WTC11 (cell line): Measurements from ENCODE around the gene KIFC3. TPM values are rescaled to one million over a fixed set of nuclear protein-coding genes. Genes with fewer than 3 reads are reported as not detected.
"Not testable (repeated sequence)": the region's sequence is repeated elsewhere in the genome, so short reads cannot be mapped to it uniquely, and the experiment has no call there.

Source experiments
- ATAC-seq: fragments of 200-7000 bp; cut with Tn5 transposase; 2 replicates; pipeline ENCODE4 v1.10.0; 2021; ENCODE audit warnings: mild to moderate bottlenecking, moderate library complexity
- CTCF ChIA-PET: fragments of 300-600 bp; sonication (Branson Sonifier 250); formaldehyde crosslinking; loops from one replicate; lab custom pipeline; 2021; ENCODE audit warnings: antibody characterized with exemption; lab: Charles Lee
- POLR2A ChIA-PET: fragments of 350-600 bp; sonication (Branson Sonifier 250); formaldehyde crosslinking; loops from one replicate; lab custom pipeline; 2021; ENCODE audit warnings: antibody characterized with exemption; lab: Charles Lee
- DNase-seq: peaks from one replicate; pipeline ENCODE4 v3.0.0; 2021; ENCODE audit warnings: low spot score
- H3K27ac Mint-ChIP-seq: 2 replicates; pipeline ENCODE4 v1.8.0; 2021; ENCODE audit warnings: mixed read lengths
- H3K27me3 Mint-ChIP-seq: 2 replicates; pipeline ENCODE4 v1.8.0; 2021; ENCODE audit warnings: low read depth, mild to moderate bottlenecking, moderate library complexity, mixed read lengths
- H3K36me3 Mint-ChIP-seq: 2 replicates; pipeline ENCODE4 v1.8.0; 2021; ENCODE audit warnings: mixed read lengths
- H3K4me1 Mint-ChIP-seq: 2 replicates; pipeline ENCODE4 v1.8.0; 2022; ENCODE audit warnings: mixed read lengths
- H3K4me3 Mint-ChIP-seq: 2 replicates; pipeline ENCODE4 v1.8.0; 2021; ENCODE audit warnings: mild to moderate bottlenecking, moderate library complexity, mixed read lengths
- H3K9me3 Mint-ChIP-seq: 2 replicates; pipeline ENCODE4 v1.8.0; 2021; ENCODE audit warnings: mixed read lengths
- CDX4 ChIP-seq: fragments of 250-450 bp; sonication (Bioruptor Pico); IDR thresholded peaks from 2 replicates; pipeline ENCODE4 v1.9.0; 2021; ENCODE audit warnings: moderate library complexity, mild to moderate bottlenecking, inconsistent platforms, borderline replicate concordance
- CTCF ChIP-seq: fragments of 200-600 bp; IDR thresholded peaks from 2 replicates; pipeline ENCODE4 v1.8.0; 2022; ENCODE audit warnings: antibody characterized with exemption
- ELF4 ChIP-seq: sonication (generic); formaldehyde crosslinking; IDR thresholded peaks from 2 replicates; pipeline ENCODE4 v1.8.1; 2022; ENCODE audit warnings: low read depth, mild to moderate bottlenecking, moderate library complexity, missing genetic modification reagents
- FOXP1 ChIP-seq: sonication (generic); formaldehyde crosslinking; IDR thresholded peaks from 2 replicates; pipeline ENCODE4 v1.8.0; 2022; ENCODE audit warnings: missing genetic modification reagents, mild to moderate bottlenecking, moderate library complexity, borderline replicate concordance
- GABPB1 ChIP-seq: sonication (generic); formaldehyde crosslinking; IDR thresholded peaks from 2 replicates; pipeline ENCODE4 v1.8.1; 2023; ENCODE audit warnings: mild to moderate bottlenecking, missing genetic modification reagents
- GRHL2 ChIP-seq: fragments of 250-450 bp; sonication (Bioruptor Pico); IDR thresholded peaks from 2 replicates; pipeline ENCODE4 v1.8.0; 2022; ENCODE audit warnings: mild to moderate bottlenecking, moderate library complexity; ENCODE audit not compliant: insufficient replicate concordance, severe bottlenecking
- HMGXB4 ChIP-seq: sonication (generic); formaldehyde crosslinking; IDR thresholded peaks from 2 replicates; pipeline ENCODE4 v1.8.1; 2023; ENCODE audit warnings: mild to moderate bottlenecking, moderate library complexity, missing genetic modification reagents
- JAZF1 ChIP-seq: fragments of 250-450 bp; sonication (Bioruptor Pico); IDR thresholded peaks from 2 replicates; pipeline ENCODE4 v1.9.0; 2021; ENCODE audit warnings: moderate library complexity, mild to moderate bottlenecking, inconsistent platforms
- MLX ChIP-seq: sonication (generic); formaldehyde crosslinking; IDR thresholded peaks from 2 replicates; pipeline ENCODE4 v1.8.1; 2023; ENCODE audit warnings: mild to moderate bottlenecking, missing genetic modification reagents, moderate library complexity
- RELA ChIP-seq: sonication (generic); formaldehyde crosslinking; IDR thresholded peaks from 2 replicates; pipeline ENCODE4 v1.8.1; 2022; ENCODE audit warnings: missing genetic modification reagents, mild to moderate bottlenecking, borderline replicate concordance
- STAT6 ChIP-seq: sonication (generic); formaldehyde crosslinking; conservative IDR thresholded peaks from 2 replicates; pipeline ENCODE4 v1.8.1; 2023; ENCODE audit warnings: mild to moderate bottlenecking, low read depth, missing genetic modification reagents, moderate library complexity
- TCF7 ChIP-seq: sonication (generic); formaldehyde crosslinking; IDR thresholded peaks from 2 replicates; pipeline ENCODE4 v1.8.0; 2022; ENCODE audit warnings: mild to moderate bottlenecking, low read depth, missing genetic modification reagents, moderate library complexity
- TP53 ChIP-seq: sonication (generic); formaldehyde crosslinking; IDR thresholded peaks from 2 replicates; pipeline ENCODE4 v1.8.1; 2023; ENCODE audit warnings: mild to moderate bottlenecking, missing genetic modification reagents
- ZNF219 ChIP-seq: sonication (generic); formaldehyde crosslinking; IDR thresholded peaks from 2 replicates; pipeline ENCODE4 v1.8.0; 2023; ENCODE audit warnings: missing genetic modification reagents, mild to moderate bottlenecking, borderline replicate concordance
- ZNF416 ChIP-seq: fragments of 250-450 bp; sonication (Bioruptor Pico); IDR thresholded peaks from 2 replicates; pipeline ENCODE4 v1.9.0; 2021; ENCODE audit warnings: mild to moderate bottlenecking, inconsistent platforms
- ZNF423 ChIP-seq: fragments of 250-450 bp; sonication (Bioruptor Pico); IDR thresholded peaks from 2 replicates; pipeline ENCODE4 v2.1.2; 2022; ENCODE audit warnings: mild to moderate bottlenecking, moderate library complexity
- ZNF532 ChIP-seq: fragments of 250-450 bp; sonication (Bioruptor Pico); IDR thresholded peaks from 2 replicates; pipeline ENCODE4 v1.9.0; 2021; ENCODE audit warnings: mild to moderate bottlenecking, borderline replicate concordance
- total RNA-seq: library from RNA; stranded (reverse); gene quantifications from 3 replicates; pipeline ENCODE4 v1.2.3, GENCODE V29; 2021

KIFC3 gene
- total RNA-seq, 1 experiment from 2014 or later: 11.6 TPM

GRCh38 chr16:57747091-57747490 is 55.2 kb downstream of the KIFC3 start (continued):
- TF ChIP-seq STAT6 (CRISPR knock-in tag) (no peak), GABPB1 (no peak), CTCF (no peak), TCF7 (CRISPR knock-in tag) (no peak), ZNF416 (CRISPR knock-in tag) (no peak)

- H3K4me1 Mint-ChIP-seq, DNase-seq, ATAC-seq, H3K9me3 Mint-ChIP-seq, H3K4me3 Mint-ChIP-seq, H3K36me3 Mint-ChIP-seq, POLR2A ChIA-PET, H3K27me3 Mint-ChIP-seq, H3K27ac Mint-ChIP-seq: not testable (repeated sequence)
- CTCF ChIA-PET: interaction anchor here (0.9 to 1.3 kb wide), 3 partner anchors 10 to 29 kb away, joined by 3 read pairs; no protein-coding TSS in a partner anchor
Observed at GRCh38 chr16:57746316-57746715, 56.0 kb downstream of the KIFC3 start.

- CTCF ChIA-PET: interaction anchor here (1.3 kb wide), 2 partner anchors 9 to 10 kb away, joined by 3 read pairs; no protein-coding TSS in a partner anchor
- Mint-ChIP-seq H3K36me3 (no peaks in the 10 kb centered on the region), H3K4me3 (no peak overlapping the region), H3K27ac (no peak overlapping the region), H3K4me1 (0 out of 2 replicates have a peak, but pooled peaks cover 3% of the 10 kb centered on the region), H3K27me3 (no peaks in the 10 kb centered on the region), H3K9me3 (no peaks in the 10 kb centered on the region)
- no peak for ATAC-seq
- POLR2A ChIA-PET: no interaction called here
- DNase-seq: no peak
- TF ChIP-seq ELF4 (CRISPR knock-in tag) (no peak), MLX (CRISPR knock-in tag) (no peak), HMGXB4 (CRISPR knock-in tag) (no peak), ZNF532 (CRISPR knock-in tag) (no peak), CDX4 (CRISPR knock-in tag) (no peak), ZNF219 (CRISPR knock-in tag) (no peak), RELA (no peak), ZNF423 (no peak), GABPB1 (no peak), TP53 (CRISPR knock-in tag) (no peak), FOXP1 (no peak), JAZF1 (CRISPR knock-in tag) (no peak), GRHL2 (CRISPR knock-in tag) (no peak)
Observed at GRCh38 chr16:57745768-57746167, 56.5 kb downstream of the KIFC3 start.
